HG03045 (cell line): ENCODE measurements around the gene MORF4L2.
A peak's percentile ranks its signal among the peaks of the same experiment; 100 is the strongest.

ENCODE experiments used
- ATAC-seq: cut with Tn5 transposase; IDR thresholded peaks from one replicate; pipeline ENCODE4 v1.9.1; 2021; ENCODE audit warnings: mild to moderate bottlenecking, moderate library complexity; ENCODE audit not compliant: unreplicated experiment

Gene MORF4L2, protein sequence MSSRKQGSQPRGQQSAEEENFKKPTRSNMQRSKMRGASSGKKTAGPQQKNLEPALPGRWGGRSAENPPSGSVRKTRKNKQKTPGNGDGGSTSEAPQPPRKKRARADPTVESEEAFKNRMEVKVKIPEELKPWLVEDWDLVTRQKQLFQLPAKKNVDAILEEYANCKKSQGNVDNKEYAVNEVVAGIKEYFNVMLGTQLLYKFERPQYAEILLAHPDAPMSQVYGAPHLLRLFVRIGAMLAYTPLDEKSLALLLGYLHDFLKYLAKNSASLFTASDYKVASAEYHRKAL

DNA sequence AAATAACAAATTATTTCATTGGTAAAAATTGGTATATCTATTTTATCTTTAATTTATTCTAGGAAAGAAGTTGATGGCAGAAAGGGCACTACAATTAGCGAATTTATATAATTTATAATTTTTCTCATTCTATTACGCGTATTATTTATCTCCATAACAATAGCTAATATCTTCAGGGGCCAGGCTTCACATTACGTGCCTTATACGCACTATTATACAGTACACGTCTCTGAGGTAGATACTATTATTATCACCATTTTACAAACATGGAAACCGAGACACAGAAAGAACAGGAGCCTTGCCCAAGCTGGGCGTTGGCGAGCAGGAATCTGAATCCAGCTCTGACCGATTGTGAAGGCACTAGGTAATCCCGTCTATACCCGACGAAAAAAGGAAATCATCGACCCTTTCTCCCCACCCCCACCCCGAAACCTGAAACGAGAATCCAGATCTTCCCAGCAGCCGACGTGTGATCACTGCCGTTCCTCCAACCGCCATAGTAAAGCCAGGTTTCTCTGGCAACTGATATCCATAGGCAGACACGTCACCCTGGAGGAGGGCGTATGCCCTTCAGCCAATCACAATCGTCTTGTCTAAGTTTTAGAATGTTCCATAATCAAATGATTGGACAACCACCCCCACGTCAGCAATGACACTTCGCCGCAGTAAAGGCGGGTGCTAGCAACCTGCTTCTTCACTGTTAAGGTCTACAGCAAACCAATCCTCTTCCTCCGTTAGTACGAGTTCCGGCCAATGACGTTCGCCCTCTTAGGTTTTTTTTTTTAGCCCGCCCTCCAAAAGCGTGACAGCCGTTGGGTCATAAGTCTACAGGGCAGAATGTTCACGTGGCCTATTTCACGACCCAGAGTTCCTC is at the start of gene MORF4L2:
TSS of gene MORF4L2 (minus strand) at position 501 of the 874 bp plus-strand sequence. CDS start 9,672 bp downstream, outside the sequence.
- ATAC-seq = peak; percentile 94

DNA sequence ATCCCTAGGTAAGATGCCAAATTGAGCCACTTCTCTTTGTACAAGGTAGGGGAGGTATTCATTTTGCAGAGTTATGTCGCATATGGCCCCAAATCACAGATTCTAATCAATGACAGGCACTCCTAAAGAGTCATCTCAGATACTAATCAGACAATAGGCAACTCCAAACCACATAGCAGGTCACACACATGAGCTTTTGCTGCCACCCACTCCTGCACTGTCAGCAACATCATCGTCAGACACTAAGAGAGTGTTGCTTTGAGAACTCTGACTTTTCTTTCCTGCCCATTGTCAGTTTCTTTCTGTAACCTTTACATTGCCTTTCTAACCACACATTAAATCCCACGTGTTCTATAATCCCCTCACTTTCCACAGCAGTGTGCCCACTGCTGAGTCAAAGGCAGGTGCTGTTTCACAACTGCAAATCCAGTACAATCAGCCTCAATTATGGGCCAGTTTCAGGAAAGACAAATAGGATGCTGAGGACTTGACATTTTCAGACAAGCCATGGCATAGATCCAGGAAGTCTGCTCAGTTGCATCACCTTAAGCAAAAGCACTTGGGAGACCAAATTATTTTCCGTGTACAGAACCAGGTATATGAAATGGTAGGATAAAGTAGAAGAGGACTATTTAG is 47.7 kb upstream of the MORF4L2 start:
- no peak for ATAC-seq

DNA sequence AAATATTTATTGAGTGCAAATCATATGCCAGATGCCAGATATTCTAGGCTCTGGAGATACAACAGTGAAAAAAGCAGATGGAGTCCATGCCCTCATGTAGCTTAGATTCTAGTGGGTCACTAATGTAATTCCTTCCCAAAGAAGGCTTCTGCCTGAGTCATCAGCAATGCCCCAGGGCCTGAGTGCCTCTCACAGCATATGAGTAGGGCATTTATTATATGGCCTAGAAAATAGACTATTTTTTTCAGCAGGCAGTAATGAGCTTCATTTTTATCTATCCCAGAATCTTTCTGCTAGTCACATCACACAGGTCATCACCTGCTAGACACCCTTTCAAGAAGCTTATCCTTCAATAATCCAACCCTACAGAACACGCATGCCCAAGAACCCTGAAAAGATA is 46.5 kb upstream of the MORF4L2 start:
- no peak for ATAC-seq

DNA sequence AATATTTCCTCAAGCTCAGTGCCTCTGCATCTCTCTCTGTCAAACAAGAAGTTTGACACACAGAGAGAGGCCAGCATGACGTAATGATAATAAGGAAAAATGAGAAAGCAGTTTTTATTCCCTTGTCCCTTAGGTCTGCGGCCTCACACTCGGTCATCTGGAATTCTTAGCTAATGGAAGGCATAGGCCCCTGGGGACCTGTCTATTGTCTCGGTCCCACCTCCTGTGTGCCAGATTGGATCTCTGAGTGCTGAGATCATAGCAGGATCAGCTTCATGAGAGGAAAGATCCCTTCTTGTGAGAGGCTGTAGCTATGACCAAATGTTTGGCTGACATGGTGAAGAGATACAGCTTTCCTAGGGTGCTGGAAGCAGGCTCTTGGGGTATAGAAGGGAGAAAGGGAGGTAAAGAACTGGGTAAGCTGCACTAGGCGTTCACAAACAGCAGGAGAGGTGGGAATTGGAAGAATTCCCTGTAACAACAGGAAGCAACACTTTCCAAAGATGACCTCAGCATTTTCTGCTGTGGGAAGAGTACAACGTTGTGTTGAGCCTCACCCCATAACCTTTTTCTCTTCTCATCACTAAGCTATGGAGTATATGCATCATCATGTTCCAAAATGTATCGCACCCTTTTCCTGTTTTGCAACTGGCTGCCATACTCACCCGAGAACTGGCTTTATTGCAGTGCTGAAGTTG is 44.4 kb upstream of the MORF4L2 start:
- no peak for ATAC-seq

GRCh38 chrX:103730147-103730795 is 43.8 kb upstream of the MORF4L2 start:
- ATAC-seq = no peak

DNA sequence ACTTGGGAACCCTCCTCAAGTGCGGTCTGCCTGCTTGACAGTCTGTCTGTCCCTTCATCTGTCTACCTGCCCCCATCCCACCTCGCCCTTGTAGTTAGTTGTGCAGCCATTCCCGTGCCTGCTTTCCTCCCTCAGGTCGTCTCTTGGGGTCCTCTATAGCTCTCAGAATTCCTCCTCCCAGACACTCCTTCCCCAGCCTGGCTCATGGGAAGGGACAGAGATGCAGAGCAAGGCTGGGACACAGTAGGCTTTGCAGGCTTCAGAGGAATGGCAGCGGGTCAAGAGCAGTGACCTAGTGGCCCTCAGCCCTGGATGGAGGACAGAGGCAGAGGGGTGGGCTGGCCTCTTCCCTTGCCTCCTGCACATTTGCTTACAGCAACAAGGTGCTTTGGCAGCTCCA is 42.5 kb upstream of the MORF4L2 start:
- ATAC-seq = no peak

GRCh38 chrX:103727115-103727514 is 40.6 kb upstream of the MORF4L2 start:
- no peak for ATAC-seq

- ATAC-seq = no peak
Measured at GRCh38 chrX:103726477-103726876, 40.0 kb upstream of the MORF4L2 start.

DNA sequence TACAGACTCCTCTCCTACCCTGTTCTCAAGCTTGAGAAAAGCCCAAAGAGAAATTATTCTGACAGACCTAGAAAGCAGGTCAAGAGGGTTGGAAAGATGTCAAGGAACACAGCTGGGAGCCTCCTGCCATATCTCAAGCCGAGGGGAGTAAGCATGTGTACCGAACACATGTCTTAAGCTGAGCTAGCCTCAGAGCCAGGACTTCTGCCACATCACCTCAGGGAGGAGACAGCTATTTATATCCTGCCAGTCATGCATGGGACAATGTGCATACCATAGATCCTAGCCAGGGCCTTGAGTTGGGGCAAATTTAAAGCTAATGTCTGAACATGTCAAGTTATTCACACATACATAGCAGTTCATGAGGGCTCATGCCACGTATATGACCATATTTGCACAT is 36.0 kb upstream of the MORF4L2 start:
- no peak for ATAC-seq

- no peak for ATAC-seq
Measured at GRCh38 chrX:103718120-103718519, 31.6 kb upstream of the MORF4L2 start.

DNA sequence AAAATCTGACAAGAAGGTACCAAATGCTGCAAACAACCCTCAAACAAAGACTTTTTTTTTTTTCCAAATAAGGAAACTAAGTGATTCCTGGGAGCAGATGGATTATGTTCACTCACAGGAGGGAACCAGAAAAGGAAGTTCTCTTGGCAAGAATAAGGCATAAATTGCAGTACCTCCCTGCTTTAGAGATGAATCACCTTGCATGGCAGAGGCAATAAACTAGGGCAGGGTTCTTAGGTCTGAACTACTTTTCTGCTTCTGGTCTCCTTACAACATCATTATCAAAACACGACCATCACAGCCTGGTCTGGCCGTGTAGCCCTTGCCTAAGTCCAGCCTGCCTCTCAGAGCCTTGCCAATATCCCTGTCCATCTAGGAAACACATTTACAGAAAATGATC is 30.5 kb upstream of the MORF4L2 start:
- ATAC-seq = no peak

DNA sequence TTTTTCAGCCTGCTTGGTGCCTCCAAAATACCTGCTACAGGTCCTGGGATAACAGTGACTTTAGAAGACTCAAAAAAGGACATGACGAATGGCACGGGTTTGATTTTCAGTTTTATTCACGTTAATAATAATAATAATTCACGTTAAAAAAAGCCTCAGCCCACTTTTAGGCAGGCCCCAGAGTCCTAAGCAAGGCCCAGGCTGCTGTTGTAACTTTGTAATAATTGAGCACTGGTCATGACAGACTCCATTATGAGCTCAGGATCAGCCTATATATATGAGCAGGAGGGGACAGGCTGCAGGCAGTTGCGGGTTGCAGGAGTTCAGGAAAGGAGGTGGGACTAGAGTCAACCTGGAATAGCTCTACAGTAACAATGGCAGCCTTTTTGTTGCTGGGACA is 24.1 kb upstream of the MORF4L2 start, which contains the start of gene TMEM31:
TSS of gene TMEM31 (plus strand) at position 301 of the 400 bp plus-strand sequence. CDS start 1,350 bp downstream, outside the sequence.
- no peak for ATAC-seq

DNA sequence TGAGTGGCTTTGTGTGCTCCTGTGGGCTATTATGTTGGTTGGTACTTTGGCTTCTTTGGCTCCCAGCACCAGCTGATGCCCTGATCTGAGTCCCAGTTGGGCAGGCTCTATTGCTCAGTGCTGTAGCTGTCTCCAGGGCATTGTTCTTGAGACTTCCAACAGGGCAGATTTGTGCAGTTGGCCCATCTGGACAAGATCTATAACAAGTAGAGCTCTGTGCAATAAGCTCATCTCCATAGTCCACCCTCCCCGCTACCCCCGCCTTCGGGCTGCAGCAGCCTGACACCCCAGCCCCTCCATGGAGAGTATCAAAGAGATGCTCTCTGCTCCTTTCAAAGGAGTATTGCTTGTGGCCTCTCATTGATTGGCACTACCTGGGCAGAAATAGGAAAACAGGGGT is 18.4 kb upstream of the MORF4L2 start:
- ATAC-seq = no peak

GRCh38 chrX:103699243-103699642 is 12.7 kb upstream of the MORF4L2 start:
- no peak for ATAC-seq

DNA sequence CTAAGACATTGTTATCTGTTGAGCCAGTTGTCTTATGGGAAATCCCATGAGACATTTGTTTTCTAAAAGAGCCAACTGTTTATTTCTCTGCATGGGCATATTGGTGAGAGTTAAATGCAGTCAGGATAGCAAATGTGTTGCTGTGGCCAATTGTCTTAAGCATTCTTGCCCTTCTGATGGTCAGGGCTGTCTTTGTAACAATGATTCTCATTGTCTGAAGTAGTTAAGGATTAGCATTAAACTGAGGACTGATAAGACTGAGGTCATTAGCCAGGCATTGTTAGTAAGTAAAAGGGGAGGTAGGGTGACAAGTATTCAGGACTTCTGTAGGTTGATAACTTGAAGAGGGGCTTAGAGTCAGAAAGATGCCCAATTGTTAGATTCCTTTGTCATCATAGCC is 11.2 kb upstream of the MORF4L2 start:
- ATAC-seq = no peak

GRCh38 chrX:103691059-103691458 is 4.6 kb upstream of the MORF4L2 start:
- ATAC-seq = no peak

- no peak for ATAC-seq
Measured at GRCh38 chrX:103688946-103689345, 2.4 kb upstream of the MORF4L2 start.

DNA sequence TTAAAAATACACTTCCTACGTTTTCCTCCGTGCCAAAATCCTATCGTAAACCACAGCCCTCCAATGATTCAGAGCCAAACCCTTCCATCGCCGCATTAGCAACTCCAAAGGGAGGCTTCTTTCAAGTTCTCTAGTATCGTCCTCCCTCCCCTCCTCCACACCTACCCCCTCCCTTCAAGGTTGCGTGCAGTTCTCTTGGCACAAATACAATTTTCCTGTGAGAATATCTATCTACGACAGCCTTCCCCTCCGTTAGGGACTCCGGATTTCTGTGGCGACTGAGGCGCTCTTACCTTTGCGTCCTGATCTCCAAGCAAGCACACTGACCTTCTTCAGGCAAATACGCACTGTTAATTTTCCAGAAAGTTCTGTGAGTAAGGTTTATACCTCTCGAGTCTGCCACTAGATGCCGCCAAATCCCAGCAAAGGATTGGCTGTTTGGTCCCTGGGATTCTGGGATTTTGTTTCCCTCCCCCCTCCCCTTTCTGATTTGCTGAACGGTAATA is 1.2 kb upstream of the MORF4L2 start:
- ATAC-seq = no peak

DNA sequence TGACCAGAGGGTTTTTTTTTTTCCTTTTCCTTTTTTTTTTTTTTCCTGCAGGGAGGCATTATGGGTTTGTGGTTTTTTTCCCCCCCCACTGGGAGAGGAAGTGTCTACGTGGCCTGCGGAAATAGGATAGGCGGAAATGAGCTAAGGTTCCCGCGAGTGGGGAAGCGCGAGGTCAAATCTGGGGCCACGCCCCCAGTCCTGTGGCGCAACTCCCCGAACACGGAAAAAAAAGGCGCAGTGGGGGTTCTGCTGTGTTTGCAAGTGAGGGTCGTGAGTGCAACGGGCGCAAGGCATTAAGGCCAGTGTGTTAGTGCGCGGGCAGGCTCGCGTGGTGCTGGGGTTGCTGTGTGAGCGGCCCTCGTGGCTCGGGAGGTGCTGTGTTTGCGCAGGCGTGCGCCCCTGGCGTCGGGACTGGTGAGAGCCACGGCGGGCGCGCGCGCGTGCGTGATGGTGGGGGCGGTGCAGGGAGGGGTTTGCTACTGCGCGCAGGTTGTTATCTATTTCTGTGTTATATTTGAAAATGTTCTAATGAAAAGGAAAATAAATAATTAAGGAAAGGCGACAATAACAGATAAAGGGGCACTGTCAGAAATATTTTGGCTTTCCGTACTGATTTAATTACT is 685 bp upstream of the MORF4L2 start:
- ATAC-seq = peak; percentile 53

- no peak for ATAC-seq
Measured at GRCh38 chrX:103685396-103685795, 1.1 kb downstream of the MORF4L2 start.
